ENCODE data around the gene CD40.

- no peak for TF ChIP-seq CTCF (conservative IDR thresholded peaks at IDR 0.05 in 1 of 2, IDR thresholded peaks at IDR 0.05 in 1 of 2; ENCODE audit: low read depth in 1 of 2, low read length in 2 of 2)
- no peak for TF ChIP-seq EZH2 (IDR thresholded peaks at IDR 0.05; ENCODE audit: low read length, missing control alignments)
Observed at GRCh38 chr20:46161921-46162320, 43.8 kb downstream of the CD40 start.
